ENCODE measurements around the gene SLC6A11. TPM values are rescaled to one million over a fixed set of nuclear protein-coding genes. Genes with fewer than 3 reads are reported as not detected.

SLC6A11 gene
- total RNA-seq, 1 donor = not detected

DNA sequence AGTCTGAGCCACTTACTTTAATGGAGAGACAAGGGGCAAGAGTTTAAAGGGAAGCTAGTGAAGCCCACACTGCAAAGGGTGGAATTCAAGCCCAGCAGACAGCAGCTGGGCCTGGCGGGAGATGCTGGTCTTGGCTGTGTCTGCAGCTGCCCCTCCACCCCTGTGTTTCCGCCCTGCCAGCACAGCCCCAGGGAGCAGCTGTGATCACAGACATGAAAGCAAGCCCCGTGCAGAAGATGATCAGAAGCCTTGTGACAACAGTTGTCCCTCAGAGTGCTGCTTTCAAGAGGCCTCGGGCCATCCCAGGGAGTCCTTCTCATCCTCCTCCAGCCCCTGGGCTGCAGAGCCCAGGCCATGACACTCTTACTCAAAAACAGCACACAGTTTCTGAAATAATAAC lies 152.4 kb downstream of the SLC6A11 start:
- no peak for DNase-seq (ENCODE audit: low read depth)
- no peak for TF ChIP-seq CTCF (IDR thresholded peaks at IDR 0.05; ENCODE audit: insufficient read depth, low read depth, low read length)
- H3K4me3 ChIP-seq (ENCODE audit: low read depth, low read length) = no peak overlapping the region

- TF ChIP-seq CTCF (IDR thresholded peaks at IDR 0.05; ENCODE audit: insufficient read depth, low read depth, low read length) = no peak
- no peak for DNase-seq (ENCODE audit: low read depth)
- no peak overlapping the region for H3K4me3 ChIP-seq (ENCODE audit: low read depth, low read length)
These were observed 154.4 kb downstream of the SLC6A11 start for GRCh38 chr3:10970306-10970960.

GRCh38 chr3:10972072-10972782 lies 156.2 kb downstream of the SLC6A11 start:
- H3K4me3 ChIP-seq (ENCODE audit: low read depth, low read length) = no peak overlapping the region
- no peak for TF ChIP-seq CTCF (IDR thresholded peaks at IDR 0.05; ENCODE audit: insufficient read depth, low read depth, low read length)
- no peak for DNase-seq (ENCODE audit: low read depth)

- no peak for DNase-seq (ENCODE audit: low read depth)
- TF ChIP-seq CTCF (IDR thresholded peaks at IDR 0.05; ENCODE audit: insufficient read depth, low read depth, low read length) = no peak
- H3K4me3 ChIP-seq (ENCODE audit: low read depth, low read length) = no peak overlapping the region
These were observed 157.1 kb downstream of the SLC6A11 start for GRCh38 chr3:10973046-10973595.

- no peak for DNase-seq (ENCODE audit: low read depth)
- TF ChIP-seq CTCF (IDR thresholded peaks at IDR 0.05; ENCODE audit: insufficient read depth, low read depth, low read length) = no peak
These were observed 158.1 kb downstream of the SLC6A11 start for GRCh38 chr3:10974131-10974530.

DNA sequence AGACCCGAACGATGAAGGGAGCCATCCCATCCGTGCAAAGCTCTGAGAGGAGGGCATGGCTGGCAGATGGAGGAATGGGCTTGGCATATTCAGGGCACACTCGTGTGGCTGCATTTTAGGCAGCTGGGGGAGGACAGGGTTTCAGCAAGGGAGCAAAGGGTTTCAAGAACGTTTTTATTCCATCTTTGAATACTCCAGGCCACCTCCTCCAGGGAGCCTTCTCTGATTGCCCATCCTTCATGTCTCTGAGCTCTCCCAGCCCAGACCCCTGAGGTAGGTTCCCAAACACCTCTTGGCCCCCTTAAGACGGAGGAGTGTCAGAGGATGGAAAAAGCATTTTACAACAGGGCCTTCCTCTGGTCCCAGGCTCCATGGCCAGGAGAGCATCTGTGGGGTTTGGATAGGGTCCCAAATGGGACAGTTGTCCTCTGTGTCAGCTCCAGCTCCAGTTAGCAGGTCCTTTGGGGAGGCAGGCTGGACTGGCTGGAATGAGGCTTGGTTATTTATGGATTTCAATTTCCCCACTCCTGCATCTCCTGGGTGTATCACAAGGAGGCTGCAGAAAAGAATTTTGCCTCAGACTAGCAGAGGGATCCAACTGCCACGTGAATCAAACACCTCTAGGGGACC lies 158.8 kb downstream of the SLC6A11 start:
- no peak overlapping the region for H3K4me3 ChIP-seq (ENCODE audit: low read depth, low read length)
- no peak for DNase-seq (ENCODE audit: low read depth)
- TF ChIP-seq CTCF (IDR thresholded peaks at IDR 0.05; ENCODE audit: insufficient read depth, low read depth, low read length) = no peak

More at GRCh38 chr3:10974131-10974530, 158.1 kb downstream of the SLC6A11 start:
- no peak overlapping the region for H3K4me3 ChIP-seq (ENCODE audit: low read depth, low read length)

Measured in fibroblast of villous mesenchyme (primary cell).